Hepatic stellate cell (primary cell): ENCODE data around the gene PLCB1.
A peak's percentile ranks its signal among the peaks of the same experiment; 100 is the strongest.

ENCODE experiments used
- DNase-seq: peaks from one replicate; pipeline ENCODE4 v3.0.0; 2011; ENCODE audit warnings: low spot score

Gene PLCB1

GRCh38 chr20:8246716-8247115, 114.7 kb downstream of the PLCB1 start:
- no peak for DNase-seq

- DNase-seq: no peak
Observed at GRCh38 chr20:8248051-8248450, 116.0 kb downstream of the PLCB1 start.

- no peak for DNase-seq
Observed at GRCh38 chr20:8249634-8250033, 117.6 kb downstream of the PLCB1 start.

DNA sequence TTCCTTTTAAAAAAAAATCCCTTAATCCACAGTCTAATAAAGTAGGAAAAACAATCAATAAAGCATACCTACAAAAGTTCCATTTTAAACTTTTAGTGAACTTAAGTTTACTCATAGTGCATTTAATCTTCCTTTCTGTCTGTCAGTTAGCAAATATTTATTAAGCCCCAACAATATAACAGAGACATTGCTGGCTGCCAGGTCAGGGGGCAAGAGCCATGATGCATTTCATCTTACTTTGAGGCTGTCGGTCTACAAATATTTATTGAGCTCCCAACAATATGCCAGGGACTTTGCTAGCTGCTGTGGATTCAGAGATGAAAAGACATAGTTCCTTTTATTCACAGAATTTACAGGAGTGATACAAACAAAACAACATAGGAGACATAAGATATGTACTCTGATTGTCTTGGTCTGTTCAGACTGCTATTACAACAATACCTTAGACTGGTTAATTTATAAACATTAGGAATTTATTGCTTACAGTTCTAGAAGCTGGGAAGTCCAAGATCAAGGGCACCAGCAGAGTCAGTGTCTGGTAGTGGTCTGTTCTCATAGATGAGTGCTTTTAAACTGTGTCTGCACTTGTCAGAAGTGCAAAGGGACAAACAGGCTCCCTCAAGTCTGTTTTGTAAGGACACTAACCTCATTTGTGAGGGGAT, 118.6 kb downstream of the PLCB1 start:
- no peak for DNase-seq

DNA sequence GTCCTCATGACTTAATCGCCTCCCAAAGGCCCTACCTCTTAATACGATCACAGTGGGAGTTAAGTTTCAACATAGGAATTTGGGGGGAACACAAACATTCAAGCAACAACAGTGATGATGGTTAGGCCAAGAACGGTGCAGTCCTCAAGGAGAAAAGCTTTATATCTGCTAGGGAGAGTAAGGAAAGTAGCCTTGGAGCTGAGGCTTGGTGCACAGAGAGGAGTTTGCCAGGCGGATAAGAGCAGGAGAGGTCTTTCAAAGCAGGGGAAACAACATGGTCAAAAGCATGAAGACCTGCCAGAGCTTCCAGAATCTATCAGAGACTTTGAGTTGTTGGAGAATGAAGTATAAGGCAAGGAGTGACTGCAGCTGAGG, 119.1 kb downstream of the PLCB1 start:
- no peak for DNase-seq

GRCh38 chr20:8254911-8255582, 123.0 kb downstream of the PLCB1 start:
- DNase-seq: no peak

DNA sequence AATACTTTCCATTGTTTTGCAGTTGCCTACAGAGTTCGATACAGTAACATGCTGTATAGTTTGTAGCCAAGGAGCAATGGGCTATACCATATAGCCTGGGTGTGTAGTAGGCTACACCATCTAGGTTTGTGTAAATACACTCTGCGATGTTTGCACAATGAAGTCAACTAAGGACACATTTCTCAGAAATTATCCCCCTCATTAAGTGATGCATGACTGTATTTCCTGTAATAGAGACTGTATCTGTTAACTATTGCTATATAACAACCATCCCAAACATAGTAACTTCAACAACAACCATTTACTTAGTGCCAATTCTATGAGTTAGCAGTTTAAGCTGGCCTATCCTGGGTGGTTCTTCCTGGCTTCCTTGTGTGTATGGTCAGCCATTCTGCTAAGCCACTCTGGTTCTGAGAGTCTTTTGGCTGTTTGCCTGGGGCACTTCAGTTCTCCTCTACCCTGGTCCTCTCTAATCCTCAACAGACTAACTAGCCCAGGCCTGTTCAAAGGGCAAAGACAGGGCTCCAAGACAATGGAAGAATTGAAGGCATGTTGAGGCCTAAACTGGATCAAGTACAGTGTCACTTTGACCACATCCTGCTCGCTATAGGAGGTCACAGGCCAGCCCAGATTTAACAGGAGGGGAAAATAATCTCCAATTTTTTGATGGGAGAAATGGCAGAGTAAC, 124.0 kb downstream of the PLCB1 start:
- no peak for DNase-seq

DNA sequence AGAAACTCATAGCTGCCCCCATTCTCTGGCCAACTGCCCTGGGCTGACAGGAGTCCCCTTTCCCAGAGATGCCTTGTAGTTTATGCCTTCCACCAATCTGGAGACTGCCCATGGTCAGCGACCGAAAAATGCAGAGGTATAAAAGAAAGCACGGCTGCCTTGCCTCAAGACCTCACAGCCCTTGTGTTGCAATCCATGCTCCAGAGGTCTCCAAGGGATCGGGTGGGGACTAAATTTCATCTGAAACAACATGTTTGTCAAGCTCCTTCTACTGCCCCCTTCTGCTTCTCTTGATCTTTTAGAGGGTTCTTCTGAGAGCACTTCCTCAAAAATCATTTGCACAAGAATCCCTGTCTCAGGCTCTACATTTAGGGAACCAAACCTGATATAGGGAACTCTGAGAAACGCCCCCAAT, 128.8 kb downstream of the PLCB1 start:
- DNase-seq: no peak

DNA sequence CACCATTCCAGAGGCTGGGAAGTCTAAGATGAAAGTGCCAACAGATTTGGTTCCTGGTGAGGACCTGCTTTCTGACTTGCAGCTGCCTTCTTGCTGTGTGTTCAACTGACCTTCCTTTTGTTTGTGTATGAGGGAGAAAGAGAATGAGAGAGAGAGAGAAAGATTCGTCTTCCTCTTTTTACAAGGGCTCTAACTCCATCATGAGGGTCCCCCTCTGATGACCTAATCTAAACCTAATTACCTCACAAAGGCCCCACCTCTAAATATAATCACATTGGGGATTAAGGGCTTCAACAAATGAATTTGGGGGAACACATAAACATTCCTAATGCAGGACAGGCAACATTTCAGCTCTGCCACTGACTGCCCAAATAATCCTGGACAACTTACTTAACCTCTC, 130.7 kb downstream of the PLCB1 start:
- no peak for DNase-seq

DNA sequence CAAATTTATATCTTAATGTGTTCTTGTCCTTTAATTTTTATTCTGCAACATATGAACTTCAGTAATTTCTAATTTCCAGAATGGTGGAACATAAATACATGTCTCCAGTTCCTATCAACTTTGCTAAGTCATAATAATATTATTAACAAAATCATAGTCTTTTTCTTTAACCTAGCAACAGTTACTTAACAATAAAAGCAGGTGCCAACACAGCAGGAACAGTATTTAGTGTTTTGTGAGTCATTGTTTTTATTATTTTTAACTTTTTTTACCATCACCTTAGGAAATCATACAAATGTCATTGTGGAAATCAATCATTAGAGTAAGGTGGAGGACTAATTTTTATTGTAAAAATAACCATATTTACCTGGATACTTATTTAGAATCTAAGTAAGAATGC, 133.5 kb downstream of the PLCB1 start:
- no peak for DNase-seq

- no peak for DNase-seq
Observed at GRCh38 chr20:8267009-8267408, 134.9 kb downstream of the PLCB1 start.

GRCh38 chr20:8271727-8272126, 139.7 kb downstream of the PLCB1 start:
- DNase-seq: no peak

DNA sequence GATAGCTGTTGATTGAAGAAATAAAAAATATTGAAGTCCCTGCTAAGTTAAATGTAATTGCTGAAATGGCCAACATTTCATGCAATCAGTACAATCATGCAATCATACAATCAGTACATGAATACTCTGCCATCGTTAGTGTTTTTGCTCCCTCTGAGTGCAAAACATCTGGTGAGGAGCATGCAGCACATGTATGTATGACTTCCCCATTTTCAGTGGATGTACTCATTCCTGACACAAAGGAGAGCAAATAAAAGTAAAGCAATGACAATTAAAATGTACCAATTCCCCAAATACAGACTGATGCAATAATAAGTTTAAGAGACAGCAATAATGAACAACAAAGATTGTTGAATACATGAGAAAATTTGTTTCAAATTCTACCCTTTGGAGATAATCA, 140.7 kb downstream of the PLCB1 start:
- DNase-seq: no peak

DNA sequence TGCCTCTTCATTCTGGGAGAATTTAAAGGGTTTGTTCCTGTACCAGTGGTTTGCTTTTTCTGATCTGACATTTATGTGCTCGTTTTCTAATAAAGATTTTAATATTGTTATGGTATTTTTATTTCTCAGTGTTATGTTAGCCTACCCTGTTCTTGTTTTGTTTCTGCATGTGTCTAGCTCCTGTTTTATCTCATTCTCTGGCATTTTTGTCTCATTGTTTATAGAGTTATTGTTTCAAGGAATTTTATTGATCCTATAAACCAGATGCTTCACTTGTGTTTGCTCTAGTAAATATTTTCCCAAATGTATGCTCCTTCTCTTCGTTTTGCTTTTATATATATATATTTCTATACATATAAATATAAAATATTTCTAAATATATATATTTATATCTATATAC, 152.8 kb downstream of the PLCB1 start:
- no peak for DNase-seq

DNA sequence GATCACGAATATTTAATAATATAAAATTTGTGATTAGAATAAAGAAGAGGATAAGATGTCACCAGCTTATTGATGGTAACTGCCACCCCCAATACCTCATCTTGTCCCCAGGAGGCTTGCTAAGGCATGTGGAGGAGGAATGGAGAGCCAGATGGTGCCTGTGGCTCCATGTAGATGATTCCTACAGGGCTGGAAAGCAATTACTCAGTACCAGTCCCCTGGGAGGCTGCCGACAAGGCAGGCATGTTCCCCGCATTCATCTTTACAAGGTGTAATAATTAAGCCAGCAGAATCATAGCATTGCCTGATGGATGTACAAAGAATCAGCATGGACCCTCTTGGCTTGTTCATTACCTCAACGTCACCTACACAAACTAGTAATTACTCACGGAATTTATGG, 155.3 kb downstream of the PLCB1 start:
- DNase-seq: no peak

GRCh38 chr20:8291200-8291599, 159.1 kb downstream of the PLCB1 start:
- DNase-seq: no peak

DNA sequence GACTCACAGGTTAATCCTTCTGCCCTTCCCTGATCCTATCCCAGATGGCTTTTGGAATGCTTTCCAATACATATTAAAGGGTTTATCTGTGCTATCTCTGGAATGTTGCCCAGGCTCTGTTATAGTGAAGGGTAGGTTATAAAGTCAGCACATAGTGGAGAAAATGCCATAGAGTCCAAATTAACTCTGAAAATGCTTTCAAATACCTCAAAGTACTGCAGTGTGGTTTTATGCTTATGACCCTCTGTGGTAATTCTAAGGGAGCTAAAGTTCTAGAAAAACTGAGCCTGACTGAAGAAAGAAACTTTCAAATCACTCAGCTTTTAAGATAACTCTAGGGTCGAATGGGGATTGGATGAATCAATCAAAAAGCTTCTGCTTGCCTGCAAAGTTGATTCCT, 159.8 kb downstream of the PLCB1 start:
- DNase-seq: peak; percentile 12

GRCh38 chr20:8292793-8293192, 160.7 kb downstream of the PLCB1 start:
- DNase-seq: no peak

DNA sequence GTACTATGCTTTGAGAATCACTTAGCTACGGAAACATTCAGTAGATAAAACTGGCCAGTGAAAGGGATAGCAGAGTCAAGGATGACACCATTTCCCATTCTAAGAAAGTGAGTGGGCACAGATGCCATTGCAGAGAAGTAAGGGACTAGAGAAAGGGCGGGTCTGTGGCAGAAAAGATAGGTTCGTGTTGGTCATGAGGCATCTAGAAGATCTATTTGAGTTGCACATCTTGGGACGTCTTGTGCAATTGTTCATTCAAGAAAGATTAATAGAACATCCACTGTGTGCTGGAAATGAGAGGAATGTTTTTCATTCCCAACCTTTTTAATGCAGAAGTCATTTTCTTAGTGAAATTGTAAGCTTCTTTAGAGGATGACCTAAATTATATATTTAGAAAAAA, 161.7 kb downstream of the PLCB1 start:
- DNase-seq: no peak

DNA sequence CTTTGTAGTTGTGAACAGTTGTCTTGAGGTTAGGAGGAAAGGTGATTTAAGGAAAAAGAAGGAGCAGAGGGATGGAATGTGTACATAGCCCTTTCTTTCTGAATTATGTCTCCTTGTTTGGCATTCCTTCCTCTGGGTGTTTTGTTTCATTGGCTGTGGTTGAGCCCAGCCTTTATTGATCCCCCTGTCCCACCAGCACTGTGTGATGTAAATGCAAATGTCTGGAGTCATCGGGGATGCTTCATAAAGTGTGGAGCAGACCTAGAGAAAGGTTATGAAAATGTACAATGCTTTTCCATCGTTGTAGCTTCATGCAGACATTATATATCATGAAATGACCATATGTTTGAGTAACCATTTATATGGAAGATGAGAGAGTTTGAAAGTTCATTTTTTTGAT, 164.5 kb downstream of the PLCB1 start:
- no peak for DNase-seq

DNA sequence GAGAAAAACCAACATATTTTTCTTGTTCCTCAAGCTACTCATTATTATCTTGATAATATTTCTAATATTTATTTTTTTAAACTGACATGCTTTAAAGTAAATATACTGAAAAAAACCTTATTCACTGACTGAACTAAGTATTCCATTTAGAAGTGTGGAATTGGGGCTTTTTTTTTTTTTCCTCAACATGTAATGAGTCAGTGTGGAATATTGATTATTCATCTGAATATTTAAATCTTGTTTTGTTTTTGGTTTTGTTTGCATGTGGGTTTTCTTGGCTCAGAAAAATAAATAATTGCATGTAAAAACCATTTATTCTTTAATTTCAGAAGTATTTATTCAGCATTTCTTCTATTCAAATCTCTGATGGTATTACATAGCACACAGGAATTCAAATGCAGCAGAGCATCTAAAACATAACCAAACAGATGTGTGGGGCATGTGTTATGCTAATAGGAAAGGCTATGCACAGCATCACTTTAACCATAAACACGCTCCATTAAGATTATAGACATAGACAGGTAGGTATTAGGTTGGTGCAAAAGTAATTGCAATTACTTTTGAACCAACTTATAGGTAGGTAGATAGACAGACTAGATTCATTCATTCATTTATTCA, 166.5 kb downstream of the PLCB1 start:
- no peak for DNase-seq

DNA sequence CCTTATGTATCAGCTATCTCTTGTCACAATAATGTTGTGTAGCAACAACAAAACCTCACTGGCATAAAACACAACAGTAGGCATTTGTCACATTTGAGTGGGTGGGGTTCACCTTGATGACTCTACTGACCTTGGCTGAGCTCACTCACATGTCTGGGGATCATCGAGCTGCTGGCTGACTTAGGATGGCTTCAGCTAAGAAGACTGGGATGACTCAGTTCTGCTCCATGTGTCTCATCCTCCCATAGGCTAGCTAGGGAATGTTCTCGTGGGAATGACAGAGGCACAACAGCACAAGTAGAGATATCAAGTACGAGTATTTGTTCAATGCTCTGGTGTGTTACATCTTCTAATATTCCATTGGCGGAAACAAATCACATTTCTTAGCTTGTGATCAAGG, 167.9 kb downstream of the PLCB1 start:
- no peak for DNase-seq

- DNase-seq: no peak
Observed at GRCh38 chr20:8301655-8302054, 169.6 kb downstream of the PLCB1 start.
